MG63 (cell line): ENCODE data around the gene LINGO3. TPM values are rescaled to one million over a fixed set of nuclear protein-coding genes. Genes with fewer than 3 reads are reported as not detected.
"Not testable (repeated sequence)": the region's sequence is repeated elsewhere in the genome, so short reads cannot be mapped to it uniquely, and the experiment has no call there.

Experiments
- DNase-seq: peaks from one replicate; pipeline ENCODE4 v3.0.0-alpha.2; 2020
- H3K27me3 ChIP-seq: fragments of 250-450 bp; sonication (Bioruptor Pico); 2 replicates; pipeline ENCODE4 v1.5.1; 2020; ENCODE audit warnings: mild to moderate bottlenecking, moderate library complexity
- H3K36me3 ChIP-seq: fragments of 250-450 bp; sonication (Bioruptor Pico); 2 replicates; pipeline ENCODE4 v1.5.1; 2020; ENCODE audit warnings: mild to moderate bottlenecking, moderate library complexity
- H3K4me3 ChIP-seq: fragments of 250-450 bp; sonication (Bioruptor Pico); 2 replicates; pipeline ENCODE4 v1.5.1; 2020; ENCODE audit warnings: mild to moderate bottlenecking, moderate library complexity
- H3K9me3 ChIP-seq: fragments of 250-450 bp; sonication (Bioruptor Pico); 2 replicates; pipeline ENCODE4 v1.5.1; 2020; ENCODE audit warnings: mild to moderate bottlenecking, moderate library complexity
- total RNA-seq: library from RNA; depleted of rRNA; stranded (reverse); fragments of >200 nt; shearing (Covaris generic); gene quantifications from 2 replicates; pipeline ENCODE4 v1.2.3, GENCODE V29; 2014; ENCODE audit warnings: low replicate concordance

LINGO3 gene
- total RNA-seq, 1 experiment from 2014 or later: not detected

DNA sequence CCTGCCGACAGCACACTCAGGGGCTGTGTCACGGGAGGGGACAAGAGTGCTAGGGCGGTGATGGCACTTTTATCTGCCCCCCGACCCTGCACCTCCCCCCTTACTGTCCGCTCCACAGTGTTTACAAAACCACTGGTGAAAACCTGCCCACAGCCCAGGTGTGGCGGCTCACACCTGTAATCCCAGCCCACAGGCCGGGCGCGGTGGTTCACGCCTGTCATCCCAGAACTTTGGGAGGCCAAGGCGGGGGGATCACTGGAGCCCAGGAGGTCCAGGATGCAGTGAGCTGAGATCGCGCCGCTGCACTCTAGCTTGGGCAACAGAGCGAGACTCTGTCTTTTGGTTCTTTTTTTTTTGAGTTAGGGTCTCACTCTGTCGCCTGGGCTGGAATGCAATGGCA, 11.8 kb downstream of the LINGO3 start:
- DNase-seq: no peak
- H3K9me3 ChIP-seq: no peaks in the 10 kb centered on the region
- no peaks in the 10 kb centered on the region for H3K27me3 ChIP-seq
- no peak overlapping the region for H3K4me3 ChIP-seq
- no peaks in the 10 kb centered on the region for H3K36me3 ChIP-seq

DNA sequence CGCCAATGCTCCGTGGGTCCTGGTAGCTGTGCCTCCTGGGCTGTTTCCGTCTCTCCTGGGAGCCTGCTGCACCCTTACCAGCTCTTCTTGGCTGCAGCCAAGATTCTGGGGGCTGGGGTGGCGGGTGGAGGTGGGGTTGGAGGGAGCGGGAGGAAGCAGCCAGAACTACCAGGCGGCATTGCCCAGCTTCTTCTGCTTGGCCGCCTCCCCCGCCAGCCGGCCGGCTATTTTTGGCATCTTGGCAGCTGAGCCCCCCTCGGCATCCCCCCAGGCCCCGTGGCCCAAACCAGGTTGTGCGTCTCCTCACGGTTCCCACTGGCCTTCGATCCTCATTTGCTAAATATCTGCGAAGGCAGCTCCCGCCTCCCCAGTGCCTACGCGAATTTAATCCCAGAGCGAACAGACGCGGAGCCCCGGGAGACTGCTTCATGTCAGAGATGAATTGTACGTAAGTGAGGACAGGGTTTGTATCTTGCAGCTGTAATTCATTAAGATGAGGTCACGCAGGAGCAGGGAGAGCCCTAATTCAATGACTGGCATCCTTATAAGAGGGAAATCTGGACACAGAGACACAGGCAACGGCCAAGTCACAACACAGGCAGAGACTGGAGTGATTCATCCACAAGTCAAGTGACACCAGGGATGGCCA, 13.1 kb downstream of the LINGO3 start:
- Histone ChIP-seq H3K4me3 (no peak overlapping the region), H3K9me3 (no peaks in the 10 kb centered on the region), H3K27me3 (no peaks in the 10 kb centered on the region), H3K36me3 (no peaks in the 10 kb centered on the region)
- DNase-seq: no peak

DNA sequence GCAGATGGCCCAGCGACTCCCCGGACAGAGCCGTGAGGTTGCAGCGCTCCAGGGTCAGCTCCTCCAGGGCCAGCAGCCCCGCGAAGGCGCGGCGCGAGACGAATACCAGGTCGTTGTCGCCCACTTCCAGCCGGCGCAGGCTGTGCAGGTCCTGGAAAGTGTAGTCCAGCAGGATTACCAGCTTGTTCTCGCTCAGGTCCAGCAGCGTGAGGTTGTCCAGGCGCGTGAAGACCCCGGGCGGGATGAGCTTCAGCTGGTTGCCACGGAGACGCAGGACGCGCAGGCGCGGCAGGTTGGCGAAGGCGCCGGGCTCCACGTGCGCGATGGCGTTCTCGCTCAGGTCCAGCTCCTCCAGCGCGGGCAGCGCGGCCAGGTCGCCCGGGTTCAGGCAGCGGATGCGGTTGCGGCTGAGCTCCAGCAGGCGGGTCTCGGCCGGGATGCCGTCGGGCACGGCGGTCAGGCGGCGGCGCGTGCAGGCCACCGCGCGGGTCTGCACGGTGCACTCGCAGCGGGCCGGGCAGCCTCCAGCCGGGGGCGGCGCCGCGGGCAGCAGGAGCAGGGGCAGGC, 16.7 kb downstream of the LINGO3 start:
- no peak for DNase-seq
- Histone ChIP-seq H3K4me3 (no peak overlapping the region), H3K27me3 (no peaks in the 10 kb centered on the region), H3K9me3 (no peaks in the 10 kb centered on the region), H3K36me3 (no peaks in the 10 kb centered on the region)

DNA sequence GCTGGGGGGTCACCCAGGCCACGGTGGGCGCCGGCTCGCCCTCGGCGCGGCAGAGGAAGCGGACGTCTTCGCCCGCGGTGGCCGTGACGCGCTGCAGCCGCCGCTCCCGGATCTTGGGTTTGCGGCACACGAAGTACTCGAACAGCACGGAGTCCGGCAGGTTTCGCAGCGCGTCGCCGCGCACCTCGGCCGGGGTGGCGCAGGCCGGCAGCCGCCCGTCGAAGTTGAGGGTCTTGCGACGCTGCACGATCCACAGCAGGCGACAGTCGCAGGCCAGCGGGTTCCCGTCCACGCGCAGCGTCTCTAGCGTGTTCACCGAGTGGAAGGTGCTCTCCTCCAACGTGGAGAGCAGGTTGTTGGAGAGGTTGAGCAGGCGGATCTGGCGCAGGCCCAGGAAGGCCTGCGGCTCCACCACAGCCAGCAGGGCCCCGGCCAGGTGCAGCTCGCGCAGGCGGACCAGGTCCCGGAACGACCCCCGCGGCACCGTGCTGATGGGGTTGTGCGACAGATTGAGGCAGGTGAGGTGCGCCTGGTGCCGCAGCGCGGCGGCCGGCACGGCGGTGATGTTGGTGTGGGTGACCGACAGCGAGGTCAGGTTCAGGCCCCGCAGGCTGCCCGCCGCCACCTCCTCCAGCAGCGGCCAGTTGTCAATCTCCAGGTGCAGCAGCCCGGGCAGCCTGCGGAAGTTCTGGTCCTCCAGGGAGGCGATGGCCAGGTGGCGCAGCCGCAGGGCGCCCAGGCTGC, 17.3 kb downstream of the LINGO3 start:
- Histone ChIP-seq H3K36me3 (no peaks in the 10 kb centered on the region), H3K9me3 (no peaks in the 10 kb centered on the region), H3K27me3 (no peaks in the 10 kb centered on the region), H3K4me3 (no peak overlapping the region)
- no peak for DNase-seq

DNA sequence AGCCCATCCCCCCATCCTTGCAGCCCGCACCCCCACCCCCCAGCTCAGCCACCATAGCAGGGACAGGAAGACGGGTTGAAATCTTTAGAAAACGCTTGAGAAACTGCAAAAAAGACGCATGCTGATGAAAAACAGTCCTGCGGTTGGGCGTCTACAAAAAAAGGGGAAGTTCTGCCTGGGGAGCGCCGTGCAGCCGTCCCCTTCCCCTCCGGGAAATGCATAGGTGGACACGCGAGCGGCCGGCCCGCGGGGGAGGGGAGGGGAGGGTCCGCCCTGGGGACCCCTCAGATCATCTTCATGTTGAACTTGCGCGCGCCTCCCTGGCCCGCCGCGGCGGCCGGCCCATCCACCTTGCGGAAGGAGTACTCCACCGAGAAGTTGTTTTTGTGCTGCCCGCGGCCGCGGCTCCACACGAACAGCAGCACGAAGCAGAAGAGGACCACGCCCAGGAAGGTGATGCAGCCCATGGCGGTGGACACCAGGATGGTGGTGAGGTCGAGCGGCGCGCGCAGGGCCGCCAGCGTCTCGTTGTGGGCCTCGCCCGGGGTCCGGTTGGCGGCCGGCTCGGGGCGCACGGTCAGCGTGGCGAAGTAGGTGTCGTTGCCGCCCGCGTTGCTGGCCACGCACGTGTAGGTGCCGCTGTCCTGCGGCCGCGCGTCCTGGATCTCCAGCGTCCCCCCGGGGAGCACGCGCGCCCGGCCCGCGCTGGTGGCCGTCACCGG, 18.1 kb downstream of the LINGO3 start:
- Histone ChIP-seq H3K9me3 (no peaks in the 10 kb centered on the region), H3K4me3 (no peak overlapping the region), H3K27me3 (no peaks in the 10 kb centered on the region), H3K36me3 (no peaks in the 10 kb centered on the region)
- no peak for DNase-seq

DNA sequence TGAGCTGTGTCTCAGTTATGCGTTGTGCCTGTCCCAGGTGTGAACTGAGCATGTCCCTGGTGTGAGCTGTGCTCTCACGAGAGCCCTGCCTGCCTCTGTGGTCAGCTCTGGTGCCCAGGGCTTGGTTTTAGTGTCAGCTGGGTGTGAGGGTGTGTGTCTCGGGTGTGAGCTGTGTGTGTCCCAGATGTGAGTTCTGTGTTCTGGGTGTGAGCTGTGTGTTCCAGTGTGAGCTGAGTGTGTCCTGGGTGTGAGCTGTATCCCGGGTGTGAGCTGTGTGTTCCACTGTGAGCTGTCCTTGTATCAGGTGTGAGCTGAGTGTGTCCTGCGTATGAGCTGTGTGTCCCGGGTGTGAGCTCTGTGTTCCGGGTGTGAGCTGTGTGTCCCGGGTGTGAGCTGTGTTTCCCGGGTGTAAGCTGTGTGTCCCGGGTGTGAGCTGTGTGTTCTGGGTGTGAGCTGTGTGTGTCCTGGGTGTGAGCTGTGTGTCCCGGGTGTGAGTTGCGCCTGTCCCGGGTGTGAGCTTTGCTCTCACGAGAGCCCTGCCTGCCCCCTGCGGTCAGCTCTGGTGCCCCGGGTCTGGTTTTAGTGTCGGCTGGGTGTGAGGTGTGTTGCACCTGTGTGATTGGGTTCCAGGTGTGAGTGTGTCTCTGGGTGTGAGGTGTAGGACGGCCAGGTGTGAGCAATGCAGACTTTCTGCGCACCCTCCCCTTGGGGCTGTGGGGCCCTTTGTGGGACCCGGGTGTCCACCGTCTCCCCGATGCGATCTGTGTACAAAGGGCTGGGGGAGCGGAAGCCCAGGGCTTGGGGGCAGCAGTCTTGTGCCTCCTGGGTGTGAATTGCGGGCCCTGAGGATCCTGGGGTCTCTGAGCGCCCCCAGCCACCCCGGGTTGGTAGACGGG, 18.9 kb downstream of the LINGO3 start:
- no peaks in the 10 kb centered on the region for H3K27me3 ChIP-seq
- no peaks in the 10 kb centered on the region for H3K36me3 ChIP-seq
- no peak for DNase-seq
- no peak overlapping the region for H3K4me3 ChIP-seq
- H3K9me3 ChIP-seq: no peaks in the 10 kb centered on the region

DNA sequence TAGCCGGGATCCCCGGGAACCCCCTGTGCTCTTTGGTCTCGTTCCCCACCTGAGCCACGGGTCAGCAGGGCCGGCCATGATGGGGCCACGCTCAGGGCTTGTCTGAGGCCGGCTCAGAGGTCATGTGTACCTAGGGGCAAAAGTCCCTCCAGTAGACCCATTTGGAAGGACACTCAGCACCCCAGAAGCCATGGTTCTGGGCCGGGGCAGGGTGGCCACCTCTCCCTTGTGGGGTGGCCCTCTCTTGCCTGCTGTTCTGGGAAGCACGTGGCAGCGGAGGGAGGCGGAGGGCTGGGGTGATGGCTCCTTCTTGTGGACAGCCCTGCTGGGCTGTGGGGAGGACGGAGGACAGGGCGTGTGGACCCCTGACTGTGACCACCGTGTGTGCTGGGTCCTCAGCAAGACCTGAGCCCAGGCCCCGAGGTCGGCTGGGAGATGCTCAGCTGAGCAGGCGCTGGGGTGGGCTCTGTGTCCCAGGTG, 19.6 kb downstream of the LINGO3 start:
- DNase-seq: no peak
- no peaks in the 10 kb centered on the region for H3K36me3 ChIP-seq
- no peaks in the 10 kb centered on the region for H3K27me3 ChIP-seq

DNA sequence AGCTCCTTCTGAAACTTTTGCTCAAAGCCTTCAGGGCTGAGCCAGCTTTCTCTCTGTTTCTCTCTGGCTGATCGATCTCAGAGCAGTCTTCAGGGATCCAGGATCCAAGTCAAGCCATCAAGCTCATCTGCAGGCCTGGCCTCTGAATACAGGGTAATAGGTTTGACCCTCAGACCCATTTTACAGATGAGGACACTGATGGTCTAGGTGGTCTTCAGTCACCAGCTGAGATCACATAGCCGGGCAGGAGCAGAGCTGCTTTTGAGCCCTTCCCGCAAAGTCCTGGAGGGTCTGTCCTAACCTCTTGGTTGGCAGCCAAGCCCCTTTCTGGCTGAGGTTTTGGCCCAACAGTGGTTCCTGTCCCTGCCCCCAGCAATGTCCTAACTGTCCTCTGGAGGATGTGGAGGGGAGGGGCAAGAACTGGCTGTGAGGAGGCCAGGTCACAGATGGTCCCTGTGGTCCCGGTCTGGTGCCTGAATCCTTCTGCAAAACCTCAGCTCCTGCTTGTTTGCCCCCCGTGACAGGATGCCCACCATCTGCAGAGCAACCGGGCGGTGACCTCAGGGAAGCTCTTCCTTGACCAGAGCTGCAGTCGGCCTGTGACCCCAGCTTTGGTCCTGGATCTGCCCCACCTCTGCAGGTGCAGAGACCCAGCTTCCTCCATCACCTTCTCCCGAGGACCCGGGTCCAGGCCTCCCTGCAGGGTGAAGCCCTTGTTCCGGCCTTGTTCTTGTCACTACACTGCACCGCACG, 20.2 kb downstream of the LINGO3 start:
- Histone ChIP-seq H3K9me3 (no peaks in the 10 kb centered on the region), H3K4me3 (no peak overlapping the region), H3K36me3 (no peaks in the 10 kb centered on the region), H3K27me3 (no peaks in the 10 kb centered on the region)
- no peak for DNase-seq

More for the DNA sequence above, 19.6 kb downstream of the LINGO3 start:
- H3K9me3 ChIP-seq: no peaks in the 10 kb centered on the region
- no peak overlapping the region for H3K4me3 ChIP-seq

DNA sequence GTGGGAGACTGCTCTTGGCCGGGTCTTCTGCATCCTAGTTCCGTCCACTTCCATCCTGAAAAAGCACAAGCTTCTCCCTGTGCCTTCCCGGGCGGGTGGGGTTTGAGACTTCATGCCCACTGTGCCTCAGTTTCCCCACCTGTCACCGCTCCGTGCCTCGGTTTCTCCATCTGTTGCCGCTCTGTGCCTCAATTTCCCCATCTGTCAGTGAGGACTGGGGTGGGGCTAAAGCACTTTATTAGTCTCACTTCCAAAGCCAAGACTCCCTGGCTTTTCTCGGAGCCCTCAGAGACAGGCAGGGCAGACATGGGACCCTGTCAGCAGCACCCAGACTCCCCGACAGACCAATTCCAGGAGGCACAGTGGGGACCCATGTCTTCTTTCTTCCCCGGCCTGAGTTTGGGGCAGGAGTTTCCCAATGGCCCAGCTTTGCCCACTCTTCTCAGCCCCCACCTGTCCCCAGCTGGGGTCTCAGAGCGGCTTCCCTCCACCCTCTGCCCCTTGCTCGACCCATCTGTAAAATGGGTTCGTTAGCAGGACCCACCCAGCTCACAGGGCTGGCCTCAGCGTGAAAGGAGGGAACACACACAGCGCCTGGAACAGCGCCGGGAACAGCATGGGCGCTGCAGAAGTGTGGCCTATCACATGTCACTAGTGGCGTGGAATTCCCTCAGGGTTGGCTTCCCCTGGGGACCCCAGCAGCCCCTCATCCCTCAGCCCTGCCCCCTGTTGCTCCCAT, 21.4 kb downstream of the LINGO3 start:
- no peak for DNase-seq
- Histone ChIP-seq H3K36me3 (no peaks in the 10 kb centered on the region), H3K9me3 (no peaks in the 10 kb centered on the region), H3K27me3 (no peaks in the 10 kb centered on the region), H3K4me3 (no peak overlapping the region)

DNA sequence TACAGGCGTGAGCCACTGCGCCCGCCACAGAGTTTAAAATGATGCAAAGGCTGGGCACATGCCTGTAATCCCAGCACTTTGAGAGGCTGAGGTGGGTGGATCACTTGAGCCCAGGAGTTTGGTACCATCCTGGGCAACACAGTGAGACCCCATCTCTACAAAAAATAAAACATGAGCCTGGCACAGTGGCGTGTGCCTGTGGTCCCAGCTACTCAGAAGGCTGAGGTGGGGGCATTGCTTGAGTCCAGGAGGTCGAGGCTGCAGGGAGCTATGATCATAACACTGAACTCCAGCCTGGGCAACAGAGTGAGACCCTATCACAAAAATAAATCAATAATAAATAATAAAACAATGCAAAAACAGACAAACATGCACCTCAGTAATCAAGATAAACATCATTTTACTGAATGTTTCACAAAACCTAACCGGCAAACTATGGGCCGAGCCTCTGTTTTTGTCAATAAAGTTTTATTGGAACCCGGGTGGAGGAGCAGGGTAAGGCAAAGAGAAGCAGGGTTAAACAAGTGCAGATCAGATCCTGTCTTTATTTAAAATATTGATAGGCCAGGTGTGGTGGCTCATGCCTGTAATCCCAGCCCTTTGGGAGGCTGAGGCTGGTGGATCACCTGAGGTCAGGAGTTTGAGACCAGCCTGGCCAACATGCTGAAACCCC, 24.0 kb downstream of the LINGO3 start:
- no peaks in the 10 kb centered on the region for H3K27me3 ChIP-seq
- no peak for DNase-seq
- H3K9me3 ChIP-seq: no peaks in the 10 kb centered on the region
- H3K4me3 ChIP-seq: no peak overlapping the region
- no peaks in the 10 kb centered on the region for H3K36me3 ChIP-seq

DNA sequence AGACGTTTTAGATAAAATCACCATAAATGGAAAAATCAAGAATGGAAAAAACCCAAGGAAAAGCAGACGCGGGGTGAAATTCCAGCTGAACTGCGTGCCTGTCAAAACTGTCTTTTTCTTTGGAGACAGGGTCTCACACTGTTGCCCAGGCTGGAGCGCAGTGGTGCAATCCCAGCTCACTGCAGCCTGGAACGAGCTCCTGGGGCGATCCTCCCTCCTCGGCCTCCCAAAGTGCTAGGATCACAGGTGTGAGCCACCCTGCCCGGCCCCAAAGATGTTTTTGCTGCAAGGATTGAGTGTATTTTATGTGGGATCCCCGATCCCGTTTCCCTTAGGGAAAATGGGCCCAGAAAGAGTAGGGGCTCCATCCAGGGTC, 25.1 kb downstream of the LINGO3 start:
- Histone ChIP-seq H3K9me3 (no peaks in the 10 kb centered on the region), H3K27me3 (no peaks in the 10 kb centered on the region), H3K4me3 (no peak overlapping the region), H3K36me3 (no peaks in the 10 kb centered on the region)
- DNase-seq: no peak

DNA sequence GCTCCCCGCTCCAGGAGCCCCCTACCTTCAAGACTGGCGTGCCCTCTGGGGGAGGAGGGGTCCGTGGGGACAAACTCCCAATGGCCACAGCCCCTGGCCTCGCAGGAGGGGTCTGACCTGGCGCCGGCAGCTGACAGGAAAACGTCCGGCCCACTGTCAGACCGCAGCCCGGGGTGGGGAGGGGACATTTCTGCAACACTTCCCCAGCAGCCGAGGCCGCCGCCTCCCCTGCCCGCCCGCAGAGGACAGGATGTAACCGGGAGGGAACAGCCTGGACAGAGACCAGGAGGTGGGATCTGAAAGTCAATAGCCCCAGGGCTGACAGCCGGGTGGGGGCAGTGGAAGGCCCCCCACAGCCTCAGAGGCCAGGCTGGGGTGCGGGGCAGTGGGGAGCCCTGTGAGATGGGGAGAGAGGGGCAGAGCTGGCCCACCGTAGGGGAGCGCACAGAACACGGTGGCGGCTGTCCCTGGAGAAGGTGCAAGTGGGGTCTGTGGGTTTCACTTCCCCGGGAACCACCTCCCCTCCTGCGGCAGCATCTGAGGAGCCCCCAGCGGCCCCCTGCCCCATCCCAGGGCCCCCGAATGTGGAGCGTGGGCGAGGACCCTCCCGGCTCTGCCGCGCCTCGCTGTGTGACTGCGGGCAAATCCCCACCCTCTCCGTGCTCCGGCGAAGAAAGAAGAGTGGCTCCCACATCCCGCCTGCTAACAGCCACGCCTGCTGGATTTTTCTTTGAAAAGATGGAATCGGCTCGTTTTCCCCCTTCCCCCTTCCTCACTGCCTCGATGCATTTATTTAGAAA, 25.7 kb downstream of the LINGO3 start, which contains the start of gene PEAK3:
PEAK3 (minus strand) TSS at position 114 of the 800 bp plus-strand sequence. CDS start 1,244 bp downstream, outside the sequence.
- no peaks in the 10 kb centered on the region for H3K9me3 ChIP-seq
- no peak within 1 kb of the TSS for H3K4me3 ChIP-seq
- no peaks in the 10 kb centered on the region for H3K36me3 ChIP-seq
- no peaks in the 10 kb centered on the region for H3K27me3 ChIP-seq
- DNase-seq: no peak

DNA sequence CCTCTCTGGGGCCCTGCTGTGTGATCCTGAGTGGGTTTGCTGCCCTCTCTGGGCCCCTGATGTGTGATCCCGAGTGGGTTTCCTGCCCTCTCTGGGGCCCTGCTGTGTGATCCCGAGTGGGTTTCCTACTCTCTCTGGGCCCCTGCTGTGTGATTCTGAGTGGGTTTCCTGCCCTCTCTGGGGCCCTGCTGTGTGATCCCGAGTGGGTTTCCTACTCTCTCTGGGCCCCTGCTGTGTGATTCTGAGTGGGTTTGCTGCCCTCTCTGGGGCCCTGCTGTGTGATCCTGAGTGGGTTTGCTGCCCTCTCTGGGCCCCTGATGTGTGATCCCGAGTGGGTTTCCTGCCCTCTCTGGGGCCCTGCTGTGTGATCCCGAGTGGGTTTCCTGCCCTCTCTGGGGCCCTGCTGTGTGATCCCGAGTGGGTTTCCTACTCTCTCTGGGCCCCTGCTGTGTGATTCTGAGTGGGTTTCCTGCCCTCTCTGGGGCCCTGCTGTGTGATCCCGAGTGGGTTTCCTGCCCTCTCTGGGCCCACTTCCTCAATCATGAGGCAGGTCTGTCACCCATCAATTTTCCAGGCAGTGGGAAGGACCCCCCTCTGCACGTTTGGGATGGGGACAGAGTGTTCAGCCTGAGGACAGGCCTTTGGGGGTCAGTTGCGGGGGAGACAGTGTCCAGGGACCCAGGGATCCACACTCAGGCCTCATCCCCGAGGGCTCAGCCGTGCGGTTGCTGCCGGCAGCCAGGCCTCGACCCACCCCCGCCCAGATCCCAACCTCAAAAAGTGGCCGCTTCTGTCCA, 26.5 kb downstream of the LINGO3 start:
- H3K4me3 ChIP-seq, H3K27me3 ChIP-seq, H3K36me3 ChIP-seq, H3K9me3 ChIP-seq, DNase-seq: not testable (repeated sequence)
